ENCODE results near the gene PRCD. TPM values are rescaled to one million over a fixed set of nuclear protein-coding genes. Genes with fewer than 3 reads are reported as not detected.

The PRCD gene, protein sequence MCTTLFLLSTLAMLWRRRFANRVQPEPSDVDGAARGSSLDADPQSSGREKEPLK
- total RNA-seq = 1.6 and 2.2 TPM in 2 replicates

DNA sequence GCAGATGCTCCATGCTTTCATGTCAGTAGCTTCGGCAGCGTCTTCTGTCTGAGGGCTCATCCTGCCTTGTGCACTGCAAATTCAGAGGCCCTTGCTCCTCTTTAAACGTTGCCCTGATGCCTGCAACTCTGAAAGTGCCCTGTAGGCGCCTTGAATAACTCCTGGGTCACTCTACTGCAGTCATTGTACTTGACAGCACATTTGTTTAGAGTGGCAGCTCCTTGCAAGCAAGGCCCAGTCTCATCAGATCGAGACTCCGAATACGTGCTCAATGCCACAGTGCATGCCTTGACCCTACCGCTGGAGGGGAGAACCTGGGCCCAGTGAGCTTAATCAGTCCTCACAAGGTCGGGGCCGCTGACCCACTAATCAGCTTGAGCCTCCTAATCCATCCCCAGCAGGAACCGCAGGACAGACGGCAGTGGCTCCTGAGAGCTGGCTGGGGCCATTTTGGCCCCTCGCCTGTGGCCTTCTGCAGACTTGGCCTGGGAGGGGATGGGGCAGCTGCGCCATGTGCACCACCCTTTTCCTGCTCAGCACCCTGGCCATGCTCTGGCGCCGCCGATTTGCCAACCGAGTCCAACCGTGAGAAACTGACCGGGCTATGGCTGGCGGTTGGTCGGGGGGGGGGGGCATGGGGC is at the start of gene PRCD:
Gene PRCD (plus strand): TSS at position 414 of the 641 bp plus-strand sequence. CDS start 98 bp downstream, at position 512.
- TF ChIP-seq CTCF (IDR thresholded peaks at IDR 0.05; ENCODE audit: insufficient read depth, low read depth, low read length) = no peak
- peak within 1 kb of the TSS; percentile 72 for H3K4me3 ChIP-seq (ENCODE audit: low read depth, low read length)
- no peak for DNase-seq (ENCODE audit: low read depth)

GRCh38 chr17:76490112-76490710 is 49.6 kb upstream of the PRCD start:
- H3K4me3 ChIP-seq (ENCODE audit: low read depth, low read length) = no peak overlapping the region
- no peak for TF ChIP-seq CTCF (IDR thresholded peaks at IDR 0.05; ENCODE audit: insufficient read depth, low read depth, low read length)
- DNase-seq (ENCODE audit: low read depth) = no peak

DNA sequence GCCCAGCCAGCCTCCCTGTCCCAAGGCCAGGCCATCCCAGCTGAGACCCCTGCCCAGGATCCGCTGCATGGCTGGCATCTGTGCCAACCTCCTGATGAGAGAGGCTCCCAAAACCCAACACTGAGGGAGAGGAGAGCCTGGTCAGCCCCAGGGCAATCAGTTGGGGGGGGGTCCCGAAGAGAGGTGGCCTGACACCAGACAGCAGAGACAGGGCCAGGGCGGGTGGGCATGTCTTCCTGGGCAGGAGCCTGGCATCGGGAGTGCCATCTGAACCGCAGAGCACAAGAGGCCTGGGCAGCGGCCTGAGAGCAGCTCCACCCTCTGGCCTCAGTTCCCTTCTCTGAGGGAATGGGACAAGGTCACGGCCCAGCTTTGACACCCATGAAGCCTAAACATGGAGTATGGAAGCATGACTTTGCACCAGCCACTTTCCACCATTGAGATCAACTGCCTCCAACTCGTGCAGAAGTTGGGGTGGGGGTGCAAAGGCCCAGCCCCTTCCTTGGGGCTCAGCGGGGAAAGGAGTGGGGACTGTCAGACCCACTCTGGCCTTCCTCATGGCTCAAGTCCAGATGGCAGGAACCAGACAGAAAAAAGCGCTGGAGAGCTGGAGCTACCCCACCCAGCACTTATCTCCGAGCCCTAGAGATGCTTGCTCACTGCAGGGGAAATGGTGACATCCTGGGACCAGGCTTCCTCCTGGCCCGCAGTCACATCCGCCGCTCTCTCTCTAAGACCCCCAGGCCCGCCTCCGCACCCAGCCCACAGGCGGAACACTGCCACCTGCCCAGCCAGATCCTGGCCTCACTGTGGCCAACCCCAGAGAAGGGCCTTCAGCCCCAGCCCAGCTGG is 48.3 kb upstream of the PRCD start:
- H3K4me3 ChIP-seq (ENCODE audit: low read depth, low read length) = no peak overlapping the region
- no peak for TF ChIP-seq CTCF (IDR thresholded peaks at IDR 0.05; ENCODE audit: insufficient read depth, low read depth, low read length)
- no peak for DNase-seq (ENCODE audit: low read depth)

- peak overlapping the region; percentile 21 for H3K4me3 ChIP-seq (ENCODE audit: low read depth, low read length)
- TF ChIP-seq CTCF (IDR thresholded peaks at IDR 0.05; ENCODE audit: insufficient read depth, low read depth, low read length) = no peak
- no peak for DNase-seq (ENCODE audit: low read depth)
These were observed 47.5 kb upstream of the PRCD start for GRCh38 chr17:76492123-76492988.

GRCh38 chr17:76492989-76493501 is 46.8 kb upstream of the PRCD start:
- peak overlapping the region; percentile 21 for H3K4me3 ChIP-seq (ENCODE audit: low read depth, low read length)
- TF ChIP-seq CTCF (IDR thresholded peaks at IDR 0.05; ENCODE audit: insufficient read depth, low read depth, low read length) = no peak
- peak; percentile 94 for DNase-seq (ENCODE audit: low read depth)

Measured in fibroblast of villous mesenchyme (primary cell).